ENCODE data around the gene ATF6B. TPM values are rescaled to one million over a fixed set of nuclear protein-coding genes. Genes with fewer than 3 reads are reported as not detected.
"Not testable (repeated sequence)": the region's sequence is repeated elsewhere in the genome, so short reads cannot be mapped to it uniquely, and the experiment has no call there.

ATF6B gene
- polyA plus RNA-seq, 4 donors = 15.4 to 89.5 (median 45.8) TPM

GRCh38 chr6:32067521-32067920, 60.5 kb downstream of the ATF6B start:
- not testable (repeated sequence) for FAIRE-seq; H3K9me3 ChIP-seq (ENCODE audit: control insufficient read depth in 2 of 2, insufficient read depth in 1 of 2, low read depth in 1 of 2, low read length in 1 of 2); H3K27me3 ChIP-seq (ENCODE audit: control insufficient read depth in 3 of 3, insufficient read depth in 3 of 3, low read length in 3 of 3); H3K4me1 ChIP-seq (ENCODE audit: control insufficient read depth in 3 of 3, insufficient read depth in 2 of 3, low read depth in 1 of 3, low read length in 2 of 3); DNase-seq; H3K4me3 ChIP-seq (ENCODE audit: low read depth in 1 of 3, low read length in 3 of 3); H3K27ac ChIP-seq (ENCODE audit: low read depth in 1 of 3, low read length in 2 of 3)
- WGBS, 3 donors = 81 to 95% (median 93%) methylated on average over 16 to 19 of the region's 19 CpGs
- peaks cover 0 to 27% (median 3%) of the 10 kb centered on the region in 3 donors for H3K36me3 ChIP-seq (ENCODE audit: control insufficient read depth in 3 of 3, insufficient read depth in 2 of 3, low read depth in 1 of 3, low read length in 3 of 3)

Other genes with a start within 250 kb of the ATF6B start
- gene SLC44A4, start 249.2 kb downstream of the ATF6B start, polyA plus RNA-seq = 100 to 1,000 TPM in 3 of 4 donors, 10 to 100 TPM in 1; 82.3 to 215 (median 130) TPM
- gene EHMT2, start 230.5 kb downstream of the ATF6B start, polyA plus RNA-seq = 10 to 100 TPM; 27.8 to 50.3 (median 37.4) TPM
- gene ZBTB12, start 226.2 kb downstream of the ATF6B start, polyA plus RNA-seq = 10 to 100 TPM in 1 of 4 donors, 1 to 10 TPM in 3; 1.6 to 12.5 (median 5.2) TPM
- gene C2, start 200.5 kb downstream of the ATF6B start, polyA plus RNA-seq = 10 to 100 TPM in 3 of 4 donors, 1 to 10 TPM in 1; 7.4 to 58.7 (median 21.3) TPM
- gene CFB, start 182.2 kb downstream of the ATF6B start, polyA plus RNA-seq = 100 to 1,000 TPM in 1 of 4 donors, 10 to 100 TPM in 3; 38.7 to 141 (median 80.6) TPM
- 10 to 100 TPM; 55.6 to 77.1 (median 59.1) TPM for gene NELFE, start 169.3 kb downstream of the ATF6B start, polyA plus RNA-seq
- gene SKIC2, start 169.1 kb downstream of the ATF6B start, polyA plus RNA-seq = 100 to 1,000 TPM in 2 of 4 donors, 10 to 100 TPM in 2; 51.4 to 171 (median 85.7) TPM
- gene DXO, start 156.1 kb downstream of the ATF6B start, polyA plus RNA-seq = 10 to 100 TPM; 14.1 to 16.8 (median 16.0) TPM
- 10 to 100 TPM in 3 of 4 donors, 1 to 10 TPM in 1; 4.0 to 64.7 (median 26.1) TPM for gene C4A, start 146.2 kb downstream of the ATF6B start, polyA plus RNA-seq
- 10 to 100 TPM in 3 of 4 donors, 1 to 10 TPM in 1; 9.6 to 87.6 (median 26.6) TPM for gene C4B, start 113.5 kb downstream of the ATF6B start, polyA plus RNA-seq
- 1 to 10 TPM in 2 of 4 donors, under 1 TPM in 2; 0.18 to 3.4 (median 0.98) TPM for gene CYP21A2, start 89.8 kb downstream of the ATF6B start, polyA plus RNA-seq
- 10 to 100 TPM in 1 of 4 donors, 1 to 10 TPM in 3; 1.8 to 38.7 (median 4.5) TPM for gene TNXB, start 18.9 kb downstream of the ATF6B start, polyA plus RNA-seq
- gene FKBPL, start 2.0 kb upstream of the ATF6B start, polyA plus RNA-seq = 1 to 10 TPM; 4.6 to 9.7 (median 7.5) TPM
- 1 to 10 TPM in 3 of 4 donors, not detected in 1; 1.4 to 4.7 (median 4.6) TPM for gene PRRT1, start 23.7 kb upstream of the ATF6B start, polyA plus RNA-seq
- 10 to 100 TPM in 2 of 4 donors, 1 to 10 TPM in 2; 3.1 to 26.5 (median 10.3) TPM for gene PPT2, start 25.9 kb upstream of the ATF6B start, polyA plus RNA-seq
- 10 to 100 TPM in 3 of 4 donors, 1 to 10 TPM in 1; 7.8 to 21.9 (median 12.8) TPM for gene EGFL8, start 36.3 kb upstream of the ATF6B start, polyA plus RNA-seq
- 100 to 1,000 TPM in 1 of 4 donors, 10 to 100 TPM in 3; 41.9 to 112 (median 63.2) TPM for gene AGPAT1, start 47.8 kb upstream of the ATF6B start, polyA plus RNA-seq
- 100 to 1,000 TPM; 106 to 232 (median 162) TPM for gene RNF5, start 50.2 kb upstream of the ATF6B start, polyA plus RNA-seq
- 10 to 100 TPM in 2 of 4 donors, 1 to 10 TPM in 2; 3.0 to 12.1 (median 9.2) TPM for gene AGER, start 56.0 kb upstream of the ATF6B start, polyA plus RNA-seq
- gene PBX2, start 62.0 kb upstream of the ATF6B start, polyA plus RNA-seq = 100 to 1,000 TPM in 1 of 4 donors, 10 to 100 TPM in 3; 17.6 to 119 (median 29.9) TPM
- gene GPSM3, start 64.4 kb upstream of the ATF6B start, polyA plus RNA-seq = 10 to 100 TPM in 3 of 4 donors, 1 to 10 TPM in 1; 6.0 to 31.3 (median 14.0) TPM
- gene NOTCH4, start 95.8 kb upstream of the ATF6B start, polyA plus RNA-seq = 10 to 100 TPM in 1 of 4 donors, 1 to 10 TPM in 3; 1.1 to 15.2 (median 4.6) TPM
- gene TSBP1, start 243.7 kb upstream of the ATF6B start, polyA plus RNA-seq = not detected

All from small intestine (tissue), 7 donors.